Measurements from ENCODE around the gene SMIM45.

- TF ChIP-seq, protein P1, sequence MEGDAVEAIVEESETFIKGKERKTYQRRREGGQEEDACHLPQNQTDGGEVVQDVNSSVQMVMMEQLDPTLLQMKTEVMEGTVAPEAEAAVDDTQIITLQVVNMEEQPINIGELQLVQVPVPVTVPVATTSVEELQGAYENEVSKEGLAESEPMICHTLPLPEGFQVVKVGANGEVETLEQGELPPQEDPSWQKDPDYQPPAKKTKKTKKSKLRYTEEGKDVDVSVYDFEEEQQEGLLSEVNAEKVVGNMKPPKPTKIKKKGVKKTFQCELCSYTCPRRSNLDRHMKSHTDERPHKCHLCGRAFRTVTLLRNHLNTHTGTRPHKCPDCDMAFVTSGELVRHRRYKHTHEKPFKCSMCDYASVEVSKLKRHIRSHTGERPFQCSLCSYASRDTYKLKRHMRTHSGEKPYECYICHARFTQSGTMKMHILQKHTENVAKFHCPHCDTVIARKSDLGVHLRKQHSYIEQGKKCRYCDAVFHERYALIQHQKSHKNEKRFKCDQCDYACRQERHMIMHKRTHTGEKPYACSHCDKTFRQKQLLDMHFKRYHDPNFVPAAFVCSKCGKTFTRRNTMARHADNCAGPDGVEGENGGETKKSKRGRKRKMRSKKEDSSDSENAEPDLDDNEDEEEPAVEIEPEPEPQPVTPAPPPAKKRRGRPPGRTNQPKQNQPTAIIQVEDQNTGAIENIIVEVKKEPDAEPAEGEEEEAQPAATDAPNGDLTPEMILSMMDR (IDR thresholded peaks at IDR 0.05; ENCODE audit: poor library complexity, severe bottlenecking) = no peak
- TF ChIP-seq EZH2 (IDR thresholded peaks at IDR 0.05; ENCODE audit: borderline replicate concordance, insufficient read depth, low read length, poor library complexity, severe bottlenecking) (no peak), POLR2AphosphoS5 (IDR thresholded peaks at IDR 0.05) (no peak), RAD21 (conservative IDR thresholded peaks at IDR 0.05) (no peak), SMC3 (conservative IDR thresholded peaks at IDR 0.05; ENCODE audit: poor library complexity) (no peak), TAF1 (IDR thresholded peaks at IDR 0.05; ENCODE audit: low read depth) (no peak), MXI1 (conservative IDR thresholded peaks at IDR 0.05; ENCODE audit: poor library complexity, severe bottlenecking) (no peak)
- TF ChIP-seq, protein P2, sequence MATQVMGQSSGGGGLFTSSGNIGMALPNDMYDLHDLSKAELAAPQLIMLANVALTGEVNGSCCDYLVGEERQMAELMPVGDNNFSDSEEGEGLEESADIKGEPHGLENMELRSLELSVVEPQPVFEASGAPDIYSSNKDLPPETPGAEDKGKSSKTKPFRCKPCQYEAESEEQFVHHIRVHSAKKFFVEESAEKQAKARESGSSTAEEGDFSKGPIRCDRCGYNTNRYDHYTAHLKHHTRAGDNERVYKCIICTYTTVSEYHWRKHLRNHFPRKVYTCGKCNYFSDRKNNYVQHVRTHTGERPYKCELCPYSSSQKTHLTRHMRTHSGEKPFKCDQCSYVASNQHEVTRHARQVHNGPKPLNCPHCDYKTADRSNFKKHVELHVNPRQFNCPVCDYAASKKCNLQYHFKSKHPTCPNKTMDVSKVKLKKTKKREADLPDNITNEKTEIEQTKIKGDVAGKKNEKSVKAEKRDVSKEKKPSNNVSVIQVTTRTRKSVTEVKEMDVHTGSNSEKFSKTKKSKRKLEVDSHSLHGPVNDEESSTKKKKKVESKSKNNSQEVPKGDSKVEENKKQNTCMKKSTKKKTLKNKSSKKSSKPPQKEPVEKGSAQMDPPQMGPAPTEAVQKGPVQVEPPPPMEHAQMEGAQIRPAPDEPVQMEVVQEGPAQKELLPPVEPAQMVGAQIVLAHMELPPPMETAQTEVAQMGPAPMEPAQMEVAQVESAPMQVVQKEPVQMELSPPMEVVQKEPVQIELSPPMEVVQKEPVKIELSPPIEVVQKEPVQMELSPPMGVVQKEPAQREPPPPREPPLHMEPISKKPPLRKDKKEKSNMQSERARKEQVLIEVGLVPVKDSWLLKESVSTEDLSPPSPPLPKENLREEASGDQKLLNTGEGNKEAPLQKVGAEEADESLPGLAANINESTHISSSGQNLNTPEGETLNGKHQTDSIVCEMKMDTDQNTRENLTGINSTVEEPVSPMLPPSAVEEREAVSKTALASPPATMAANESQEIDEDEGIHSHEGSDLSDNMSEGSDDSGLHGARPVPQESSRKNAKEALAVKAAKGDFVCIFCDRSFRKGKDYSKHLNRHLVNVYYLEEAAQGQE (IDR thresholded peaks at IDR 0.05; ENCODE audit: borderline replicate concordance) = no peak
Observed at GRCh38 chr22:41911001-41911611, 40.8 kb upstream of the SMIM45 start.

Measured in neural cell (in vitro differentiated cells).